HG02798 (cell line): Measurements from ENCODE around the gene SEC14L1.
A peak's percentile ranks its signal among the peaks of the same experiment; 100 is the strongest.

ENCODE experiments used
- ATAC-seq: cut with Tn5 transposase; IDR thresholded peaks from one replicate; pipeline ENCODE4 v1.9.1; 2021; ENCODE audit warnings: mild to moderate bottlenecking; ENCODE audit not compliant: unreplicated experiment, poor library complexity

SEC14L1 gene

GRCh38 chr17:77229786-77230435 lies 89.1 kb downstream of the SEC14L1 start:
- no peak for ATAC-seq

DNA sequence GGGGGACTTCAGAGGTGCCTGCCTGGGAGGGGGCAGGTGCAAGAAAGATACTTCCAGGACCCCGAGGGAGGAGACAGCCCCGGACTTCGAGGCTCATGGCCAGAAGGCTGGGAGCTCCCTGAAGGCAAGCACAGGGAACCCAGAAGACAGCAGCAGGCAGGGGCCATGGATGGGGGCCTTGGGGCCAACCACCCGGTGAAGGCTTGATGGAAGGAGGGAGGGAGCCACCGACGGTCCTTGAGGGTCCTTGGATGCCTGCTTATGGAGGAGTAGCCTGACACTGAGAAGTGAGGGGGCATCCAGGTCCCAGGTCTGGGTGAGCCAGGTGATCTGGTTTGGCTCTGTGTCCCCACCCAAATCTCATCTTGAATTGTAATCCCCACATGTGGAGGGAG lies 89.7 kb downstream of the SEC14L1 start:
- no peak for ATAC-seq

DNA sequence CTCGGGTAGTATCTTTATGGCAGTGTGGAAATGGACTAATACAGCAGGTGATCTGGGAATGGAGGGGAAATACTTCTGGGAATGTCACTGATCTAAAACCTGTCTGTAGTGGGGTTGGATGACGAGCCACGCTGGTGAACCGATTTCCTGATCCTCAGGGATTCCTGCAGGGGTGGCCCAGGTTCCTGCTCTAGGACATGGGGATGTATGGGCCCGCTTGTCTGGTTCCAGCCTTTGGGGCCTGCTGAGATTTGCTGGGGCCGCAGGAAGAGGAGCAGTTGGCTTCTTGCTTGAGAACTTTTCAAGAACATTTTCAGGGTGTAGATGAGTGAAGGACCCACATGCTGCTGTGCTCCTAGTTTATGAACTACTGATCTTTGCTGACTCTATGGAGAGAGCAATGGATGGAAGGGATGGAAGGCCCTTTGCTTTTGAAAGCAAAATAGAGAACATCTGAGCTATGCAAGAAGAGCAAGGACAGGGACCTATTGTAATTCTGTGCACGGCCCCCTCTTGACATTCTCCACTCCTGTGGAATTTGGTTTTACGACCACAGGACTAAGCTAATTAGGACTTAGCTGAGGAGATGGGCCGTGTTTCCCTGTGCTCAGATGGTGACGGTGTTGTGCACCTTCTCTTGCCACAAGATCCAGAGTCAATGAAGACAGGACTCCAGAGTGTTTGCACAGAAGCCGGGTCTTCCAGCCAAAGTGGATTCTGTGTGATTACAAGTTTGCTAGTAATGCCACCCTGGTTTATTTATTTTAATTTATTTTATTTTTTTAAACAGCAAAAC lies 90.5 kb downstream of the SEC14L1 start:
- ATAC-seq: no peak

DNA sequence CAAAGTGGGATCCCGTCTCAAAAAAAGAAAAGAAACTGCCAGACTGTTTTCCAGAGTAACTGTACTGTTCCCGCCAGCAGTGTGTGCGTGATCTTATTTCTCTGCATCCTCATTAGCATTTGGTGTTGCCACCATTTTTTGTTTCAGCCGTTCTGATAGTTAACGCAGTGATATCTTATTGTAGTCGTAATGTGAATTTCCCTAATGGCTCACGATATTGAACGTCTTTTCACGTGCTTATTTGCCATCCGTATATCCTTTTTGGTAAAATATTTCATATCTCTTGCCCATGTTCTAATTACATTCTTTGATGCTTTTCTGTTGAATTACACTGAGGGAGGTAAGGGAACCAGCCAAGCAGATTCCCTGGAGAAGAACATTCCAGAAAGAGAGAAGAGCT lies 92.4 kb downstream of the SEC14L1 start:
- no peak for ATAC-seq

- no peak for ATAC-seq
Measured at GRCh38 chr17:77233635-77234334, 93.0 kb downstream of the SEC14L1 start.

DNA sequence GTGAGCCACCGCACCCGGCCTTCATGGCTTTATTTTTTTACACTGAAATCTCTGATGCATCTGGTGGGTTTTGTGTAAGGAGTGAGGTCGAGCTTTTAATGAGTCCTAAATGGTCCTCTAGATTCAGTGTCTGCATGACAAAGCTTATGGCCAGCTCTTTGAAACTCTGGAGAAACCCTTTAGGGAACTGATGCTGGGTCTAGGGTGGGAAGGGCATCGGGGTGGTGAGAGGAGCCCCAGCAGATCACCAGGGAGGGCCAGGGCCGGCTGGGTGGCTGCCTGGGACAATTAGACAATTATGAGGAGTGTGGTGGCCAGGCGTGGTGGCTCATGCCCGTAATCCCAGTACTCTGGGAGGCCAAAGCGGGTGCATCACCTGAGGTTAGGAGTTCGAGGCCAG lies 93.9 kb downstream of the SEC14L1 start:
- ATAC-seq: no peak

DNA sequence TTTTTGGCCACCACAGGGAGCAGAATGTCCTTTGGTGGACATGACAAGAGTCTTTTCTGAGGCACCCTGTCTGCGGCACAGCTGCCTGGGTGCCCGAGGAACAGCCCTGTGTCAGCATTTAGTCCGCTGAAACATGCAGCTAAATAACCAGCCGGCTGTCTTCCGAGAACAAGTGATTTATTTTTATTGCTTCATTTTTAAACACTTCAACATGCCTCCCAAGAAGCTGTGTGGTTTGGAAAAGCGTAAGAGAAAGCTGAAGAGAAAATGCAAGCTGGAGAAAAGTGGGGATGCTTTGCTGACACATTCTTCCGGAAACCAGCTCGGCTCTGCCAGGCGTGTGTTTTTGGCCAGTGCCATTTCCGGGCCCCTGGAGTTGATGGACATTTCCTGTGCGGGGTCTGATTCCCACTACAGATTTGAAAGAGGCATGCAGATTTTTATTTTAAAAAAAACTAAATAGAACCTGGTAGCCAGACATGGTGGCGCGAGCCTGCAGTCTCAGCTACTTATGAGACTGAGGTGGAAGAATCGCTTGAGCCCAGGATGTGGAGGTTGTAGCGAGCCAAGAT lies 94.7 kb downstream of the SEC14L1 start:
- no peak for ATAC-seq

DNA sequence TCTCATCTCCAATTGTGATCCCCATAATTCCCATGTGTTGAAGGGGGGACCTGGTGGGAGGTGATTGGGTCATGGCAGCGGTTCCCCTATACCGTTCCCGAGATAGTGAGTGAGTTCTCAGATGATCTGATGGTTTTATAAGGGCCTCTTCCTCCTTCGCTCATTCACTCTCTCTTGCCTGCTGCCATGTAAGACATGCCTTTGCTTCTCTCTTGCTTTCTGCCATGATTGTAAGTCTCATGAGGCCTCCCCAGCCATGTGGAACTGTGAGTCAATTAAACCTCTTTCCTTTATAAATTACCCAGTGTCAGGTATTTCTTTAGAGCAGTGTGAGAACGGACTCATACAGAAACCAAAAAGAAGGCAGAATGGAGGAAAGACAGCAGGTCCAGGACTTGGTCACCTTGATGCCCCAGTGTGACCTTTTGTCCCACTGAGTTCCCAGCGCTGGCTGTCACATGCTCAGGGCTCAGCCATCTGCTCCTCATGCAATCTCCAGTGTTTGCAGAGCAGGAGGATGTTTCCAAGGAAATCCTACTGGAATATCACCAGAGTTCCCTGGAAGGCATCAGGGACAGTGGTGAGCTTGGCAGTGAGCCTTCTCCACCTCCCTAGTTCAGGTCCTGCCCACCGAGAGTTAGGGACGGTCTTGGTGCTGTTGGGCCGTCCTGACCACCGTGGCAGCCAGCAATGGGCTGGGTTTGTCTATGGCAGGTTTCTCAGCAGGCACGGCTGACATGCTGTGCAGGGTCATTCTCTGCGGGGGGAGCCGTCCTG lies 96.7 kb downstream of the SEC14L1 start:
- ATAC-seq: no peak

DNA sequence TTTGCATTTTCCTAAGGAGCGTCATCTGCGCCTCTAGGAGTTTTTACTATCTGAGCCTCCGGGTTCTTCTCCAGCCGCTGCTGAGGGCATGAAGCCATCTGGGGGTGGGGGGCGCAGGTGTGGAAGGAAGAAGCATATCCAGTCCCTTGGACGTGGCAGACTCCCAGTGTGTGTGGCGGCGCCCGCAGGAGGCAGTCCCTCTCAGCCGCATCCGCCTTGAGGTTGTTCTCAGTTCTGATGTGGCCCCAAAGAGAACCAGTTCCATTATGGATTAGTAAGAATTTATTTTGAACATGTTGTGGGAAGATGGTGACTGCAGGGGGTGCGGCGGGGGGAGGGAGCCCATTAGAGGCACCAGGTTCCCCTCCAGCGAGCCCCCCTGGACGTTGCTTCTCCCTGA lies 100.2 kb downstream of the SEC14L1 start:
- ATAC-seq: no peak

GRCh38 chr17:77242118-77242851 lies 101.5 kb downstream of the SEC14L1 start:
- no peak for ATAC-seq

DNA sequence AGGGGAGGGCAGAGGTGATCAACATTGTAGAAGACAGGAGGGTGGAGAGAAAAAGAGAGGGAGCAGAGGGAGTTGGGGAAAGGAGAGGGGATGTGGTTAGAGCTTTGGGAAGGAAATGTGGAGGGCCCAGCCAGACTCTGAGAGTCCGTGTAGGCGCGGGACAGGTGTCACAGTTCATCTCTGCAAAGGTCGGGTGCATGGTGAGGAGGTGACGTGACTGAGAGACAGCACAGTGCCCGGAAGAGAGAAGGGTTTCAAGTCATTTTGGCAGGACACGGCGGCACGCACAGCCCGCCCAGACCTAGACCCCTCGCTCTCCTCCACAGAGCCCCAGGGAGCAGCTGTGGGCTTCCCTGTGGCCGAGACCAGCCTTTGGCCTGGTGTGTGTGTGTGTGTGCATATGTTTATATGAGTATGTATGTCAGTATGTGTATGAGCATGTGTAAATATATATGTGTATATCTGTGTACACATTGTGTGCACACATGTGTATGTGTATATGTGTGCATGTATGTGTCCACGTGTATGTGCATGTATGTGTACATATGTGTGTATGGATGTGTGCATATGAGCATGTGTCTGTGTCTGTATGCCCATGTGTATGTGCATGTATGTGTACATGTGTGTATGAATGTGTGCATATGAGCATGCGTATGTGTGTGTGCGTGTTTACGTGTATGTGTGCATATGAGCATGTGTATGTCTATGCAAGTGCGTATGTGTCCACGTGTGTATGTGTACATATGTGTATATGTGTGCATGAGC lies 104.6 kb downstream of the SEC14L1 start:
- peak; percentile 56 for ATAC-seq

DNA sequence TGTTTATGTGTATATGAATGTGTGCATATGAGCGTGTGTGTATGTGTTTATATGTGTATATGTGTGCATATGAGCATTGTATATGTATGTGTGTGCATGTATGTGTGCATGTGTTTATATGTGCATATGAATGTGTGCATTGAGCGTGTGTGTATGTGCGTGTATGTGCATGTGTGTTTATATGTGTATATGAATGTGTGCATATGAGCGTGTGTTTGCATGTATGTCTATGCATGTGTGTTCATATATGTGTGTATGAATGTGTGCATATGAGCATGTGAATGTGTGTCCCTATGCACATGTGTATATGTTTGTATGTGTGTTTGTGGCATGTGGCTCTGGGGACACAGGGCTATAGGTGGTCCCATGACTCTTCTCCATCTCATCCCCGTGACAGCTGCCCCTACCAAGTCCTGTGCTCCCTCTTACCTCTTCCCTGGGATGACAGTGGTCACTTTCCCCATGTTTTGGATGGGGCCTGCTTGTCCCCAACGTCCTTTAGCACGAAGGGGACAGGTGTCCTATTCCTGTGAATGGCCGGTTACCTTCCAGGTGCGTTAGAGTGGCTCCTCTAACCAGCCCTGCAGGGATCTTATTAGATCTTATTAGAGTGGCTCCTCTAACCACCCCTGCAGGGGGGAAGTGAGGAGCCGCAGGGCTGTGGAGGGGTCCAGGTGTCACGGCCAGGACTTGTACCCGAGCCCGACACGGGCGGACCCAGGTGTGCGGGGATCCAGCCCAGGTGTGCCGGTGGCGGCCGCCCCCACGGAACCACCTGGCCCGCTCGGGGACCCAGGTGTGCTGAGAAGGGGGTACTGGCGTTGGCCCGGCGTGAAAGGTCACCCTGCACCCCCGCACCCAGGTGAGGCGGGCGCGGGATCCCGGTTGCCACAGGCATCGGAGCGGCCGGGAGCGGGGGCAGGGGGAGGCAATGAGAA lies 105.6 kb downstream of the SEC14L1 start:
- no peak for ATAC-seq

GRCh38 chr17:77247048-77247541 lies 106.3 kb downstream of the SEC14L1 start:
- peak; percentile 68 for ATAC-seq

GRCh38 chr17:77247609-77248008 lies 106.8 kb downstream of the SEC14L1 start:
- ATAC-seq: no peak

- ATAC-seq: no peak
Measured at GRCh38 chr17:77248216-77249114, 107.7 kb downstream of the SEC14L1 start.

DNA sequence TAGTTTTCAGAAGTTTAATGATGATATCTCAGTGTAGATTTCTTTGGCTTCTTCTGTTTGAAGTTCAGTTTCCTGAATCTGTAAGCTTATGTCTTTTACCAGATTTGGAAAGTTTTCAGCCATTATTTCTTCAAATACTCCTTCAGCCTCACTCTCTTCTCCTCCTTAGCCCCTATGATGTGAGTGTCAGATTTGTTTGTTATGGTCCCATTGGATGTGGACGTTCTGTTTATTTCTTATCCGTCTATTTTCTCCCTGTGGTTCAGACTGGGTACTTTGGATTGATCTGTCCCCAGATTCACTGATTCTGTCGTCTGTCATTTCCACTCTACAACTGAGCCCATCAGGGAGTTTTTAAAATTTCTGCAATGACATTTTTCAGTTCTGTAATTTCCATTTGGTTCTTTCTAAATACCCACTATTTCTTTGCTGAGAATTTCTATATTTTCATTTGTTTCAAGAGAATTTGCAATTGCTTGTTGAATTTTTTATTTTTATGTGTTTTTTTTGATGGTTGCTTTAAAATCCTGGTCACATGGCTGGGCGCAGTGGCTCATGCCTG lies 110.9 kb downstream of the SEC14L1 start:
- ATAC-seq: no peak
